GM19043 (cell line): ENCODE data around the gene E2F6.

ENCODE experiments used
- ATAC-seq: cut with Tn5 transposase; IDR thresholded peaks from one replicate; pipeline ENCODE4 v1.9.1; 2021; ENCODE audit warnings: low read depth; ENCODE audit not compliant: unreplicated experiment

The E2F6 gene

GRCh38 chr2:11397513-11397912 is 68.4 kb downstream of the E2F6 start:
- ATAC-seq, result no peak

GRCh38 chr2:11396467-11397445 is 69.2 kb downstream of the E2F6 start:
- no peak for ATAC-seq

- no peak for ATAC-seq
These were observed 69.9 kb downstream of the E2F6 start for GRCh38 chr2:11396021-11396420.

- ATAC-seq, result no peak
These were observed 70.6 kb downstream of the E2F6 start for GRCh38 chr2:11395389-11395788.
